ENCODE measurements around the gene SPRR4.

GRCh38 chr1:152983743-152984142 lies 13.3 kb downstream of the SPRR4 start, which contains the start of gene SPRR1A:
- no peak for TF ChIP-seq CTCF (IDR thresholded peaks at IDR 0.05)
- no peak for TF ChIP-seq POLR2A (IDR thresholded peaks at IDR 0.05)
- TF ChIP-seq POLR2AphosphoS5 (IDR thresholded peaks at IDR 0.05), result no peak

Data from suprapubic skin (tissue), 4 donors.